Gastroesophageal sphincter (tissue), 4 donors: ENCODE measurements around the gene VAPB. TPM values are rescaled to one million over a fixed set of nuclear protein-coding genes. Genes with fewer than 3 reads are reported as not detected.

Experiments
- ATAC-seq: fragments of 150-250 bp; one replicate; pipeline ENCODE4 v1.9.1; 2016; ENCODE audit warnings: mild to moderate bottlenecking, moderate library complexity
- H3K27ac ChIP-seq, 4 donors: fragments of 200-600 bp; sonication (generic) in 3 of 4; 1 replicate in 3 of 4; 2 replicates in 1 of 4; pipeline ENCODE4 v1.5.1; 2016 to 2019
- H3K27me3 ChIP-seq: fragments of 200-600 bp; sonication (generic); one replicate; pipeline ENCODE4 v1.5.1; 2019
- H3K36me3 ChIP-seq, 2 donors: fragments of 200-600 bp; sonication (generic); one replicate each; pipeline ENCODE4 v1.5.1; 2019; ENCODE audit warnings: control low read depth in 1 of 2
- H3K4me1 ChIP-seq, 3 donors: fragments of 200-600 bp; sonication (generic); 1 replicate in 2 of 3; 2 replicates in 1 of 3; pipeline ENCODE4 v1.5.1; 2016 to 2019; ENCODE audit warnings: control low read depth in 2 of 3
- H3K4me3 ChIP-seq, 2 donors: fragments of 200-600 bp; sonication (generic); one replicate each; pipeline ENCODE4 v1.5.1; 2019; ENCODE audit warnings: mild to moderate bottlenecking in 1 of 2, moderate library complexity in 1 of 2
- H3K9me3 ChIP-seq, 3 donors: fragments of 200-600 bp; sonication (generic); one replicate each; pipeline ENCODE4 v1.5.1; 2017 to 2019; ENCODE audit warnings: control low read depth in 2 of 3
- CTCF ChIP-seq, 4 experiments: fragments of 200-600 bp in 2 of 4; fragments of 450-650 bp in 2 of 4; sonication (generic) in 1 of 4; IDR thresholded peaks; one replicate each; pipeline ENCODE4 v1.5.1; 2017 to 2019; ENCODE audit warnings: antibody characterized with exemption in 4 of 4, mild to moderate bottlenecking in 2 of 4, moderate library complexity in 2 of 4
- EP300 ChIP-seq: sonication (generic); formaldehyde crosslinking; IDR thresholded peaks from one replicate; pipeline ENCODE4 v1.6.1; 2017; ENCODE audit warnings: antibody characterized with exemption, mild to moderate bottlenecking
- POLR2A ChIP-seq, 2 donors: fragments of 450-650 bp; IDR thresholded peaks; one replicate each; pipeline ENCODE4 v1.6.1; 2017; ENCODE audit warnings: antibody characterized with exemption in 2 of 2, mild to moderate bottlenecking in 2 of 2, moderate library complexity in 1 of 2
- POLR2AphosphoS5 ChIP-seq: sonication (generic); formaldehyde crosslinking; IDR thresholded peaks from one replicate; pipeline ENCODE4 v1.6.1; 2017; ENCODE audit warnings: antibody characterized with exemption
- WGBS, 2 donors: methylation state at CpG; one replicate each; pipeline ENCODE4 v1.1.5; 2018; ENCODE audit warnings: low coverage in 1 of 2; 5-methylcytosine and 5-hydroxymethylcytosine counted together
- total RNA-seq, 4 donors: library from RNA; depleted of rRNA; stranded (reverse); fragments of >200 nt; gene quantifications; one replicate each; pipeline ENCODE4 v1.1.0, GENCODE V29; 2016

The VAPB gene
- total RNA-seq, result 10 to 100 TPM; 30.4 to 43.1 (median 35.9) TPM

GRCh38 chr20:58388882-58389323 lies at the start of gene VAPB:
Gene VAPB (plus strand): TSS chr20:58389229. CDS start chr20:58389460, 231 bp downstream.
- H3K9me3 ChIP-seq, result no peaks in the 10 kb centered on the region
- peaks cover 0 to 3% of the 10 kb centered on the region in 2 donors for H3K36me3 ChIP-seq
- TF ChIP-seq POLR2A (IDR thresholded peaks at IDR 0.05) (peak; percentile 61 to 67), POLR2AphosphoS5 (peak; percentile 87), CTCF (IDR thresholded peaks at IDR 0.05) (no peak), EP300 (no peak)
- peak; percentile 100 for ATAC-seq
- no peaks in the 10 kb centered on the region for H3K27me3 ChIP-seq
- peak within 1 kb of the TSS; percentile 82 to 95 for H3K4me3 ChIP-seq
- 0% methylated on average over 6 of the region's 51 CpGs; no CpG with 5 or more reads in 1 of the 2 donors for WGBS, 2 donors
- peaks cover 7 to 42% (median 18%) of the 10 kb centered on the region in 3 donors for H3K4me1 ChIP-seq
- peak within 1 kb of the TSS; percentile 87 to 98 (median 96) for H3K27ac ChIP-seq

GRCh38 chr20:58339741-58340140 lies 49.3 kb upstream of the VAPB start:
- Histone ChIP-seq H3K4me3 (no peak overlapping the region), H3K27ac (no peak overlapping the region), H3K9me3 (no peaks in the 10 kb centered on the region), H3K4me1 (peaks cover 0 to 8% (median 0%) of the 10 kb centered on the region in 3 donors), H3K36me3 (peaks cover 0 to 14% of the 10 kb centered on the region in 2 donors), H3K27me3 (no peaks in the 10 kb centered on the region)
- WGBS, 2 donors, result 93 to 100% methylated on average over 1 to 6 of the region's 6 CpGs
- ATAC-seq, result no peak
- TF ChIP-seq CTCF (IDR thresholded peaks at IDR 0.05) (no peak), POLR2A (IDR thresholded peaks at IDR 0.05) (no peak), POLR2AphosphoS5 (no peak), EP300 (no peak)

- H3K4me1 ChIP-seq, result peaks cover 0 to 8% (median 0%) of the 10 kb centered on the region in 3 donors
- H3K36me3 ChIP-seq, result peaks cover 0 to 18% of the 10 kb centered on the region in 2 donors
- 80 to 84% methylated on average over 2 to 4 of the region's 4 CpGs for WGBS, 2 donors
- ATAC-seq, result no peak
- no peak overlapping the region for H3K4me3 ChIP-seq
- no peaks in the 10 kb centered on the region for H3K27me3 ChIP-seq
- H3K9me3 ChIP-seq, result no peaks in the 10 kb centered on the region
- no peak overlapping the region for H3K27ac ChIP-seq
- TF ChIP-seq POLR2A (IDR thresholded peaks at IDR 0.05), result no peak
- TF ChIP-seq POLR2AphosphoS5, result no peak
- TF ChIP-seq EP300, result no peak
- no peak for TF ChIP-seq CTCF (IDR thresholded peaks at IDR 0.05)
Measured at GRCh38 chr20:58340151-58340550, 48.9 kb upstream of the VAPB start.

- Histone ChIP-seq H3K9me3 (no peaks in the 10 kb centered on the region), H3K4me3 (no peak overlapping the region), H3K27ac (no peak overlapping the region), H3K36me3 (peaks cover 0 to 25% of the 10 kb centered on the region in 2 donors), H3K27me3 (no peaks in the 10 kb centered on the region), H3K4me1 (peaks cover 0 to 8% (median 0%) of the 10 kb centered on the region in 3 donors)
- ATAC-seq, result no peak
- WGBS, 2 donors, result 75 to 83% methylated on average over 1 to 2 of the region's 2 CpGs
- TF ChIP-seq EP300 (no peak), POLR2AphosphoS5 (no peak), POLR2A (IDR thresholded peaks at IDR 0.05) (no peak), CTCF (IDR thresholded peaks at IDR 0.05) (no peak)
Measured at GRCh38 chr20:58340853-58341252, 48.2 kb upstream of the VAPB start.
